ENCODE measurements around the gene CPXM2.

CPXM2 gene

GRCh38 chr10:123795846-123796590, 95.6 kb downstream of the CPXM2 start:
- Mint-ChIP-seq H3K9me3 (no peaks in the 10 kb centered on the region), H3K36me3 (ENCODE audit: insufficient read depth) (peaks cover 2% of the 10 kb centered on the region), H3K27me3 (no peaks in the 10 kb centered on the region), H3K4me1 (no peaks in the 10 kb centered on the region), H3K4me3 (no peak overlapping the region), H3K27ac (ENCODE audit: low read depth) (no peak overlapping the region)
- no peak for ATAC-seq (replicated peaks; ENCODE audit: extremely low read depth, poor library complexity, severe bottlenecking)
- DNase-seq (ENCODE audit: low spot score in 2 of 2) = no peak

DNA sequence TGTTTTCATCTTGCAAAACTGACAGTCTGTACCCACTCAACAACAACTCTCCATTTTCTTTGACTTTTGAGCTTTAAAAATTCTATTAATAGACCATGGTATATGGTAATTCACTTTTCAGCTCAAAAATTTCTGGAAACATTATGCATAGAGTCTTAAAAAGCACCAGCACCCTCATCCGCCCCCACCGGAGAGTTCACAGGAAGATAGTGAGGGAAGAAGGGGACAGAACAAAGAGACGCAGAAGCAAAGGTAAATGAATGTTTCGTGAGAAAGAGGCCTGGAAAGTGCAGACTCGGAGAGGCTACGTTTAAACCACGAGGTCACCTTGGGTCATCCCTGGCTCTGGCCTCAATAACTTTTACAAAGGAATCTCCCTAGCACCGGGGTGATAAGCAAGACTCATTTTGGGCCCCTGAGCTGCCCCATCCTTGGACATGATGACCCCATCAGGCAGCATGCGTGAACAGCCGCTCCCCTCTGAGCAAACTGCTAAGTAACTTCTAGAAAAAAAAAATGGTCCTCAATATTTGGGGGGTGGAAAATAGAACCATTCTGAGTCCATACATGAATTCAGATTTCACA, 96.3 kb downstream of the CPXM2 start:
- no peak overlapping the region for H3K27ac Mint-ChIP-seq (ENCODE audit: low read depth)
- H3K36me3 Mint-ChIP-seq (ENCODE audit: insufficient read depth) = peaks cover 2% of the 10 kb centered on the region
- H3K9me3 Mint-ChIP-seq = no peaks in the 10 kb centered on the region
- H3K27me3 Mint-ChIP-seq = no peaks in the 10 kb centered on the region
- H3K4me1 Mint-ChIP-seq = no peaks in the 10 kb centered on the region
- no peak for ATAC-seq (replicated peaks; ENCODE audit: extremely low read depth, poor library complexity, severe bottlenecking)
- DNase-seq (ENCODE audit: low spot score in 2 of 2) = no peak
- no peak overlapping the region for H3K4me3 Mint-ChIP-seq

GRCh38 chr10:123792248-123792978, 99.2 kb downstream of the CPXM2 start:
- ATAC-seq (replicated peaks; ENCODE audit: extremely low read depth, poor library complexity, severe bottlenecking) = no peak
- H3K4me3 Mint-ChIP-seq = no peak overlapping the region
- no peak for DNase-seq (ENCODE audit: low spot score in 2 of 2)
- no peaks in the 10 kb centered on the region for H3K27me3 Mint-ChIP-seq
- no peak overlapping the region for H3K27ac Mint-ChIP-seq (ENCODE audit: low read depth)
- no peaks in the 10 kb centered on the region for H3K4me1 Mint-ChIP-seq
- H3K36me3 Mint-ChIP-seq (ENCODE audit: insufficient read depth) = peaks cover 2% of the 10 kb centered on the region
- H3K9me3 Mint-ChIP-seq = no peaks in the 10 kb centered on the region

DNA sequence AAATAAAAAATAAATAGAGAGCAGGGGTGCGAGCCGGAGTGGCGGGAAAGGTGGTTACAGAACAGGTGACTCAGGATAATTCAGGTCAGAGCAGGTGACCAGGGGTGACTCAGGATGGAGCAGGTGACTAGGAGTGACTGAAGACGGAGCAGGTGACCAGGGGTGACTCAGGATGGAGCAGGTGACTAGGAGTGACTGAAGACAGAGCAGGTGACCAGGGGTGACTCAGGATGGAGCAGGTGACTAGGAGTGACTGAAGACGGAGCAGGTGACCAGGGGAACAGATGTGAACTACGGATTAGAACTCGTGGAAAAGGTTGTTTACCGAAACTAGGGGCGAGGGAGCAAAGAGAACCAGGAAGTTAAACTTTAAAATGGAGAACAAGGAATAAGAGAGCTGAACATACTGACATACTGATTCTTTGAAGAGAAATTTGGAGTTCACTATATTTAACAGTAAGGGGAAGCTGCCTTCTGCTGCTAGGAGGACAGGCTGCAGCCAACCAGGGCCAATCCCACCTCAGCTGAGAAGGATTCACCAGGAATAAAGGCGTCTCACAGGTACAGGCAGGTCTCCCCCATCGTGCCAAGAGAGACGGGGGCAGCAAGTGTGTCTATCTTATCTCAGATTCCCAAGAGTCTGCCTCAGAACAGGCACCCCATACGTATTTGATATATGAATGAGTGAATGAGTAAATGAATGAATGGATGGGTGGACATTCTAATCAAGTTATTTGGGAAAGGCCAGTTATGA, 101.3 kb downstream of the CPXM2 start:
- no peaks in the 10 kb centered on the region for H3K9me3 Mint-ChIP-seq
- ATAC-seq (replicated peaks; ENCODE audit: extremely low read depth, poor library complexity, severe bottlenecking) (no peak), DNase-seq (ENCODE audit: low spot score in 2 of 2) (no peak)
- H3K4me3 Mint-ChIP-seq = no peak overlapping the region
- H3K36me3 Mint-ChIP-seq (ENCODE audit: insufficient read depth) = peaks cover 2% of the 10 kb centered on the region
- no peak overlapping the region for H3K27ac Mint-ChIP-seq (ENCODE audit: low read depth)
- H3K4me1 Mint-ChIP-seq = no peaks in the 10 kb centered on the region
- peaks cover 20% of the 10 kb centered on the region for H3K27me3 Mint-ChIP-seq

GRCh38 chr10:123788981-123789380, 102.6 kb downstream of the CPXM2 start:
- Mint-ChIP-seq H3K27me3 (peaks cover 32% of the 10 kb centered on the region), H3K4me1 (no peaks in the 10 kb centered on the region), H3K4me3 (no peak overlapping the region), H3K36me3 (ENCODE audit: insufficient read depth) (peaks cover 1% of the 10 kb centered on the region), H3K27ac (ENCODE audit: low read depth) (no peak overlapping the region), H3K9me3 (no peaks in the 10 kb centered on the region)
- no peak for ATAC-seq (replicated peaks; ENCODE audit: extremely low read depth, poor library complexity, severe bottlenecking)
- no peak for DNase-seq (ENCODE audit: low spot score in 2 of 2)

- Mint-ChIP-seq H3K36me3 (ENCODE audit: insufficient read depth) (no peaks in the 10 kb centered on the region), H3K27me3 (peaks cover 46% of the 10 kb centered on the region), H3K9me3 (no peaks in the 10 kb centered on the region), H3K4me1 (no peaks in the 10 kb centered on the region), H3K27ac (ENCODE audit: low read depth) (no peak overlapping the region), H3K4me3 (no peak overlapping the region)
- DNase-seq (ENCODE audit: low spot score in 2 of 2) (no peak), ATAC-seq (replicated peaks; ENCODE audit: extremely low read depth, poor library complexity, severe bottlenecking) (no peak)
Observed at GRCh38 chr10:123787566-123787965, 104.0 kb downstream of the CPXM2 start.

- no peak for DNase-seq (ENCODE audit: low spot score in 2 of 2)
- H3K4me3 Mint-ChIP-seq = no peak overlapping the region
- no peaks in the 10 kb centered on the region for H3K4me1 Mint-ChIP-seq
- H3K27ac Mint-ChIP-seq (ENCODE audit: low read depth) = no peak overlapping the region
- H3K9me3 Mint-ChIP-seq = no peaks in the 10 kb centered on the region
- peaks cover 47% of the 10 kb centered on the region for H3K27me3 Mint-ChIP-seq
- no peaks in the 10 kb centered on the region for H3K36me3 Mint-ChIP-seq (ENCODE audit: insufficient read depth)
- no peak for ATAC-seq (replicated peaks; ENCODE audit: extremely low read depth, poor library complexity, severe bottlenecking)
Observed at GRCh38 chr10:123786896-123787295, 104.7 kb downstream of the CPXM2 start.

GRCh38 chr10:123786306-123786705, 105.3 kb downstream of the CPXM2 start:
- Mint-ChIP-seq H3K27ac (ENCODE audit: low read depth) (no peak overlapping the region), H3K4me1 (no peaks in the 10 kb centered on the region), H3K4me3 (no peak overlapping the region), H3K9me3 (no peaks in the 10 kb centered on the region), H3K27me3 (peaks cover 49% of the 10 kb centered on the region), H3K36me3 (ENCODE audit: insufficient read depth) (no peaks in the 10 kb centered on the region)
- no peak for ATAC-seq (replicated peaks; ENCODE audit: extremely low read depth, poor library complexity, severe bottlenecking)
- no peak for DNase-seq (ENCODE audit: low spot score in 2 of 2)

DNA sequence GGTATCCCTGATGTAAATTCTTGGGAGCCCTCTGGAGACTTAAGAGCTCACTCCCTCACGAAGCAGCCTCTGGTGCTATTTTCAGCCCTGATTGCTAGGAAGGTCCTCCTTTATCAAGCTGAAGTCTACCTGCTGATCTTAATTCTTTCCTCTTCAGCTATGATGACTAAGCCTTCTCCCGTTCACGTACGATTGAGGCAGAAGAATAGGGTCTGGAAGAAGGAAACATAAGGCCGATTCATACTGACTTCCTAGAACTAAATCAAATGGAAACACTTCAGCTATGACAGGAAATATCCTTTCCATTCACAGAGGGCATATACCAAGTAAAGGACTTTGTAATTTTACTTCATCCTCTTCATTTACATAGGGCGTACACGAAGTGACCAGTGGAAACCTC, 107.0 kb downstream of the CPXM2 start:
- no peak for ATAC-seq (replicated peaks; ENCODE audit: extremely low read depth, poor library complexity, severe bottlenecking)
- Mint-ChIP-seq H3K27me3 (peaks cover 65% of the 10 kb centered on the region), H3K27ac (ENCODE audit: low read depth) (no peak overlapping the region), H3K9me3 (no peaks in the 10 kb centered on the region), H3K36me3 (ENCODE audit: insufficient read depth) (no peaks in the 10 kb centered on the region), H3K4me3 (no peak overlapping the region), H3K4me1 (no peaks in the 10 kb centered on the region)
- DNase-seq (ENCODE audit: low spot score in 2 of 2) = no peak

GRCh38 chr10:123784216-123784615, 107.4 kb downstream of the CPXM2 start:
- no peak overlapping the region for H3K4me3 Mint-ChIP-seq
- no peaks in the 10 kb centered on the region for H3K36me3 Mint-ChIP-seq (ENCODE audit: insufficient read depth)
- H3K27ac Mint-ChIP-seq (ENCODE audit: low read depth) = no peak overlapping the region
- DNase-seq (ENCODE audit: low spot score in 2 of 2) (no peak), ATAC-seq (replicated peaks; ENCODE audit: extremely low read depth, poor library complexity, severe bottlenecking) (no peak)
- no peaks in the 10 kb centered on the region for H3K4me1 Mint-ChIP-seq
- H3K9me3 Mint-ChIP-seq = no peaks in the 10 kb centered on the region
- H3K27me3 Mint-ChIP-seq = peaks cover 70% of the 10 kb centered on the region

DNA sequence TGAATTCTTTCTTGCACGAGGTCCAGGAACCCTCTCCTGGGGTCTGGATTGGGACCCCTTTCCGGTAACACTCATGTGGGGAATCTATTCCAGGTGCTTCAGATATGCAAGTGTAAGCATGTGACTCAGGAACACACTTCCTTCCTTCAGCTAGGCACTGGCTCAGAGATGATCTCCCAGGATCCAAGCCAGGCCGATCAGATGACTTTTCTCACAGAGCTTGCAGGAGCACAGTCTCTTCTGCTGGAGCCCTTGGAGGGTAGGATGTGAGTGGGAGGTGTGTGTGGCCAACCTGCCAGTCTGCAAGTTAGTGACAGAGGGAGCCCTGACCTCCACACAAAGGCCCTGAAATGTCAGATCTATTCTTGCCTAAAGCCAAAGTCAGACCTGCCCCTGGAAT, 108.3 kb downstream of the CPXM2 start:
- ATAC-seq (replicated peaks; ENCODE audit: extremely low read depth, poor library complexity, severe bottlenecking) = no peak
- DNase-seq (ENCODE audit: low spot score in 2 of 2) = no peak
- Mint-ChIP-seq H3K36me3 (ENCODE audit: insufficient read depth) (no peaks in the 10 kb centered on the region), H3K4me1 (no peaks in the 10 kb centered on the region), H3K9me3 (no peaks in the 10 kb centered on the region), H3K27ac (ENCODE audit: low read depth) (no peak overlapping the region), H3K4me3 (no peak overlapping the region), H3K27me3 (peaks cover 79% of the 10 kb centered on the region)

- Mint-ChIP-seq H3K4me1 (no peaks in the 10 kb centered on the region), H3K36me3 (ENCODE audit: insufficient read depth) (no peaks in the 10 kb centered on the region), H3K27me3 (peaks cover 86% of the 10 kb centered on the region), H3K4me3 (no peak overlapping the region), H3K9me3 (no peaks in the 10 kb centered on the region), H3K27ac (ENCODE audit: low read depth) (no peak overlapping the region)
- ATAC-seq (replicated peaks; ENCODE audit: extremely low read depth, poor library complexity, severe bottlenecking) (no peak), DNase-seq (ENCODE audit: low spot score in 2 of 2) (no peak)
Observed at GRCh38 chr10:123782549-123782948, 109.1 kb downstream of the CPXM2 start.

All from central memory CD8-positive, alpha-beta T cell (primary cell).